Stimulated activated CD8-positive, alpha-beta memory T cell treated with anti-CD3 and anti-CD28 coated beads, Interleukin-4, amount 100 ng/mL, for 4 hours (primary cell): ENCODE data around the gene RFNG.

Source experiments
- DNase-seq, 2 donors: peaks; one replicate each; pipeline ENCODE4 v3.0.0-alpha.2; 2020; ENCODE audit warnings: low read depth in 2 of 2, low spot score in 1 of 2

Gene RFNG

GRCh38 chr17:82003411-82004381 lies 47.9 kb downstream of the RFNG start:
- no peak for DNase-seq

GRCh38 chr17:82001571-82002056 lies 50.0 kb downstream of the RFNG start:
- no peak for DNase-seq

- no peak for DNase-seq
Measured at GRCh38 chr17:82000803-82001570, 50.6 kb downstream of the RFNG start.

- no peak for DNase-seq
Measured at GRCh38 chr17:81999976-82000802, 51.4 kb downstream of the RFNG start.

- DNase-seq = no peak
Measured at GRCh38 chr17:81999587-81999975, 52.0 kb downstream of the RFNG start.

GRCh38 chr17:81998691-81999438 lies 52.7 kb downstream of the RFNG start:
- no peak for DNase-seq

GRCh38 chr17:81998212-81998611 lies 53.4 kb downstream of the RFNG start:
- no peak for DNase-seq
